ENCODE data around the gene B4GALT6. TPM values are rescaled to one million over a fixed set of nuclear protein-coding genes. Genes with fewer than 3 reads are reported as not detected.

B4GALT6 gene
- total and polyA plus RNA-seq, 2 of the 8 experiments (the other 6 are each of a cell fraction or from before 2014, with no cell fraction given) = 6.3 to 41.5 TPM

DNA sequence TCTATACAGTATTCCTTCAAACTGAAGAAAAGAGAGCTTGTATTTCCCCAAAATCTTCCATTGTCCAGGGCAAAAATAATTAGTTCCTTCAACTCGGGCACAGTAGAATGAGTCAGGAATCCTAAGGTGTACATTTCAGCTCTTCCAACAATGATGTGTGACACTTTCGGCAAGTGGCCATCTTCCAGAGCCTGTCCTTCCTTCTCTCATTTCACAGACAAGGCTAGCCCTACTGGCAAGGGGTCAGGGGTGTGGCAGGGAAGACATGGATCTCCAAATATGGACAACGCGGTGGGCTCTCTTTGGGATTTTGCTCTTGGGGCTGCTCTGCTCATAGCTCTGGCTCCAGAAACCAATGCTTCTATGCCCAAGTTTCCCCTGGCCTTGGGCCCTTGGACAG is 6.0 kb downstream of the B4GALT6 start (continued):
- TF ChIP-seq, protein P1, sequence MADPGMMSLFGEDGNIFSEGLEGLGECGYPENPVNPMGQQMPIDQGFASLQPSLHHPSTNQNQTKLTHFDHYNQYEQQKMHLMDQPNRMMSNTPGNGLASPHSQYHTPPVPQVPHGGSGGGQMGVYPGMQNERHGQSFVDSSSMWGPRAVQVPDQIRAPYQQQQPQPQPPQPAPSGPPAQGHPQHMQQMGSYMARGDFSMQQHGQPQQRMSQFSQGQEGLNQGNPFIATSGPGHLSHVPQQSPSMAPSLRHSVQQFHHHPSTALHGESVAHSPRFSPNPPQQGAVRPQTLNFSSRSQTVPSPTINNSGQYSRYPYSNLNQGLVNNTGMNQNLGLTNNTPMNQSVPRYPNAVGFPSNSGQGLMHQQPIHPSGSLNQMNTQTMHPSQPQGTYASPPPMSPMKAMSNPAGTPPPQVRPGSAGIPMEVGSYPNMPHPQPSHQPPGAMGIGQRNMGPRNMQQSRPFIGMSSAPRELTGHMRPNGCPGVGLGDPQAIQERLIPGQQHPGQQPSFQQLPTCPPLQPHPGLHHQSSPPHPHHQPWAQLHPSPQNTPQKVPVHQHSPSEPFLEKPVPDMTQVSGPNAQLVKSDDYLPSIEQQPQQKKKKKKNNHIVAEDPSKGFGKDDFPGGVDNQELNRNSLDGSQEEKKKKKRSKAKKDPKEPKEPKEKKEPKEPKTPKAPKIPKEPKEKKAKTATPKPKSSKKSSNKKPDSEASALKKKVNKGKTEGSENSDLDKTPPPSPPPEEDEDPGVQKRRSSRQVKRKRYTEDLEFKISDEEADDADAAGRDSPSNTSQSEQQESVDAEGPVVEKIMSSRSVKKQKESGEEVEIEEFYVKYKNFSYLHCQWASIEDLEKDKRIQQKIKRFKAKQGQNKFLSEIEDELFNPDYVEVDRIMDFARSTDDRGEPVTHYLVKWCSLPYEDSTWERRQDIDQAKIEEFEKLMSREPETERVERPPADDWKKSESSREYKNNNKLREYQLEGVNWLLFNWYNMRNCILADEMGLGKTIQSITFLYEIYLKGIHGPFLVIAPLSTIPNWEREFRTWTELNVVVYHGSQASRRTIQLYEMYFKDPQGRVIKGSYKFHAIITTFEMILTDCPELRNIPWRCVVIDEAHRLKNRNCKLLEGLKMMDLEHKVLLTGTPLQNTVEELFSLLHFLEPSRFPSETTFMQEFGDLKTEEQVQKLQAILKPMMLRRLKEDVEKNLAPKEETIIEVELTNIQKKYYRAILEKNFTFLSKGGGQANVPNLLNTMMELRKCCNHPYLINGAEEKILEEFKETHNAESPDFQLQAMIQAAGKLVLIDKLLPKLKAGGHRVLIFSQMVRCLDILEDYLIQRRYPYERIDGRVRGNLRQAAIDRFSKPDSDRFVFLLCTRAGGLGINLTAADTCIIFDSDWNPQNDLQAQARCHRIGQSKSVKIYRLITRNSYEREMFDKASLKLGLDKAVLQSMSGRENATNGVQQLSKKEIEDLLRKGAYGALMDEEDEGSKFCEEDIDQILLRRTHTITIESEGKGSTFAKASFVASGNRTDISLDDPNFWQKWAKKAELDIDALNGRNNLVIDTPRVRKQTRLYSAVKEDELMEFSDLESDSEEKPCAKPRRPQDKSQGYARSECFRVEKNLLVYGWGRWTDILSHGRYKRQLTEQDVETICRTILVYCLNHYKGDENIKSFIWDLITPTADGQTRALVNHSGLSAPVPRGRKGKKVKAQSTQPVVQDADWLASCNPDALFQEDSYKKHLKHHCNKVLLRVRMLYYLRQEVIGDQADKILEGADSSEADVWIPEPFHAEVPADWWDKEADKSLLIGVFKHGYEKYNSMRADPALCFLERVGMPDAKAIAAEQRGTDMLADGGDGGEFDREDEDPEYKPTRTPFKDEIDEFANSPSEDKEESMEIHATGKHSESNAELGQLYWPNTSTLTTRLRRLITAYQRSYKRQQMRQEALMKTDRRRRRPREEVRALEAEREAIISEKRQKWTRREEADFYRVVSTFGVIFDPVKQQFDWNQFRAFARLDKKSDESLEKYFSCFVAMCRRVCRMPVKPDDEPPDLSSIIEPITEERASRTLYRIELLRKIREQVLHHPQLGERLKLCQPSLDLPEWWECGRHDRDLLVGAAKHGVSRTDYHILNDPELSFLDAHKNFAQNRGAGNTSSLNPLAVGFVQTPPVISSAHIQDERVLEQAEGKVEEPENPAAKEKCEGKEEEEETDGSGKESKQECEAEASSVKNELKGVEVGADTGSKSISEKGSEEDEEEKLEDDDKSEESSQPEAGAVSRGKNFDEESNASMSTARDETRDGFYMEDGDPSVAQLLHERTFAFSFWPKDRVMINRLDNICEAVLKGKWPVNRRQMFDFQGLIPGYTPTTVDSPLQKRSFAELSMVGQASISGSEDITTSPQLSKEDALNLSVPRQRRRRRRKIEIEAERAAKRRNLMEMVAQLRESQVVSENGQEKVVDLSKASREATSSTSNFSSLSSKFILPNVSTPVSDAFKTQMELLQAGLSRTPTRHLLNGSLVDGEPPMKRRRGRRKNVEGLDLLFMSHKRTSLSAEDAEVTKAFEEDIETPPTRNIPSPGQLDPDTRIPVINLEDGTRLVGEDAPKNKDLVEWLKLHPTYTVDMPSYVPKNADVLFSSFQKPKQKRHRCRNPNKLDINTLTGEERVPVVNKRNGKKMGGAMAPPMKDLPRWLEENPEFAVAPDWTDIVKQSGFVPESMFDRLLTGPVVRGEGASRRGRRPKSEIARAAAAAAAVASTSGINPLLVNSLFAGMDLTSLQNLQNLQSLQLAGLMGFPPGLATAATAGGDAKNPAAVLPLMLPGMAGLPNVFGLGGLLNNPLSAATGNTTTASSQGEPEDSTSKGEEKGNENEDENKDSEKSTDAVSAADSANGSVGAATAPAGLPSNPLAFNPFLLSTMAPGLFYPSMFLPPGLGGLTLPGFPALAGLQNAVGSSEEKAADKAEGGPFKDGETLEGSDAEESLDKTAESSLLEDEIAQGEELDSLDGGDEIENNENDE (IDR thresholded peaks at IDR 0.05; ENCODE audit: insufficient replicate concordance, low read length) = no peak
- no peak for TF ChIP-seq KDM4A (IDR thresholded peaks at IDR 0.05; ENCODE audit: low read depth, low read length, severe bottlenecking)
- TF ChIP-seq POLR2AphosphoS5 (IDR thresholded peaks at IDR 0.05; ENCODE audit: low read depth, low read length) = no peak
- no peak for TF ChIP-seq POLR2A (IDR thresholded peaks at IDR 0.05; ENCODE audit: control extremely low read depth in 1 of 2, low read depth in 2 of 2, low read length in 2 of 2)
- TF ChIP-seq ZNF274 (IDR thresholded peaks at IDR 0.05; ENCODE audit: borderline replicate concordance, extremely low read depth, low read length) = no peak
- TF ChIP-seq POU5F1 (IDR thresholded peaks at IDR 0.05; ENCODE audit: low read depth, low read length) = no peak
- TF ChIP-seq RFX5 (IDR thresholded peaks at IDR 0.05; ENCODE audit: borderline replicate concordance, low read depth, low read length) = no peak
- TF ChIP-seq PHF8 (conservative IDR thresholded peaks at IDR 0.05; ENCODE audit: low read depth, low read length) = no peak
- no peak for TF ChIP-seq RBBP5 (IDR thresholded peaks at IDR 0.05; ENCODE audit: borderline replicate concordance, low read depth, low read length)
- no peak for TF ChIP-seq SAP30 (IDR thresholded peaks at IDR 0.05; ENCODE audit: insufficient read depth, insufficient replicate concordance, low read length)
- TF ChIP-seq HDAC6 (IDR thresholded peaks at IDR 0.05; ENCODE audit: low read depth, low read length) = no peak
- TF ChIP-seq TBP (IDR thresholded peaks at IDR 0.05; ENCODE audit: low read depth, low read length) = no peak

All from H1 (cell line).